WTC11 (cell line): ENCODE results near the gene ST8SIA6. TPM values are rescaled to one million over a fixed set of nuclear protein-coding genes. Genes with fewer than 3 reads are reported as not detected.

Experiments used
- ATAC-seq: fragments of 200-7000 bp; cut with Tn5 transposase; 2 replicates; pipeline ENCODE4 v1.10.0; 2021; ENCODE audit warnings: mild to moderate bottlenecking, moderate library complexity
- CTCF ChIA-PET: fragments of 300-600 bp; sonication (Branson Sonifier 250); formaldehyde crosslinking; loops from one replicate; lab custom pipeline; 2021; ENCODE audit warnings: antibody characterized with exemption; lab: Charles Lee
- POLR2A ChIA-PET: fragments of 350-600 bp; sonication (Branson Sonifier 250); formaldehyde crosslinking; loops from one replicate; lab custom pipeline; 2021; ENCODE audit warnings: antibody characterized with exemption; lab: Charles Lee
- DNase-seq: peaks from one replicate; pipeline ENCODE4 v3.0.0; 2021; ENCODE audit warnings: low spot score
- H3K27ac Mint-ChIP-seq: 2 replicates; pipeline ENCODE4 v1.8.0; 2021; ENCODE audit warnings: mixed read lengths
- H3K27me3 Mint-ChIP-seq: 2 replicates; pipeline ENCODE4 v1.8.0; 2021; ENCODE audit warnings: low read depth, mild to moderate bottlenecking, moderate library complexity, mixed read lengths
- H3K36me3 Mint-ChIP-seq: 2 replicates; pipeline ENCODE4 v1.8.0; 2021; ENCODE audit warnings: mixed read lengths
- H3K4me1 Mint-ChIP-seq: 2 replicates; pipeline ENCODE4 v1.8.0; 2022; ENCODE audit warnings: mixed read lengths
- H3K4me3 Mint-ChIP-seq: 2 replicates; pipeline ENCODE4 v1.8.0; 2021; ENCODE audit warnings: mild to moderate bottlenecking, moderate library complexity, mixed read lengths
- H3K9me3 Mint-ChIP-seq: 2 replicates; pipeline ENCODE4 v1.8.0; 2021; ENCODE audit warnings: mixed read lengths
- ARID4B ChIP-seq: sonication (generic); formaldehyde crosslinking; IDR thresholded peaks from 2 replicates; pipeline ENCODE4 v1.8.0; 2023; ENCODE audit warnings: missing genetic modification reagents, mild to moderate bottlenecking, borderline replicate concordance
- CREM ChIP-seq: sonication (generic); formaldehyde crosslinking; IDR thresholded peaks from 2 replicates; pipeline ENCODE4 v1.8.1; 2022; ENCODE audit warnings: mild to moderate bottlenecking, missing genetic modification reagents, moderate library complexity
- CTCF ChIP-seq: fragments of 200-600 bp; IDR thresholded peaks from 2 replicates; pipeline ENCODE4 v1.8.0; 2022; ENCODE audit warnings: antibody characterized with exemption
- ELF4 ChIP-seq: sonication (generic); formaldehyde crosslinking; IDR thresholded peaks from 2 replicates; pipeline ENCODE4 v1.8.1; 2022; ENCODE audit warnings: low read depth, mild to moderate bottlenecking, moderate library complexity, missing genetic modification reagents
- EMX1 ChIP-seq: fragments of 250-450 bp; sonication (Bioruptor Pico); IDR thresholded peaks from 2 replicates; pipeline ENCODE4 v1.8.0; 2021; ENCODE audit warnings: mild to moderate bottlenecking
- HMGXB4 ChIP-seq: sonication (generic); formaldehyde crosslinking; IDR thresholded peaks from 2 replicates; pipeline ENCODE4 v1.8.1; 2023; ENCODE audit warnings: mild to moderate bottlenecking, moderate library complexity, missing genetic modification reagents
- JUN ChIP-seq: sonication (generic); formaldehyde crosslinking; IDR thresholded peaks from 2 replicates; pipeline ENCODE4 v1.8.0; 2023; ENCODE audit warnings: mild to moderate bottlenecking, missing genetic modification reagents
- MYBL2 ChIP-seq: sonication (generic); formaldehyde crosslinking; IDR thresholded peaks from 2 replicates; pipeline ENCODE4 v1.8.1; 2023; ENCODE audit warnings: mild to moderate bottlenecking, moderate library complexity, missing genetic modification reagents
- NFYB ChIP-seq: sonication (generic); formaldehyde crosslinking; conservative IDR thresholded peaks from 2 replicates; pipeline ENCODE4 v1.8.0; 2022; ENCODE audit warnings: low read depth, missing genetic modification reagents
- NR1H2 ChIP-seq: sonication (generic); formaldehyde crosslinking; IDR thresholded peaks from 2 replicates; pipeline ENCODE4 v1.9.0; 2021; ENCODE audit warnings: mild to moderate bottlenecking, moderate library complexity, missing genetic modification reagents
- OVOL2 ChIP-seq: fragments of 250-450 bp; sonication (Bioruptor Pico); IDR thresholded peaks from 2 replicates; pipeline ENCODE4 v1.9.0; 2021; ENCODE audit warnings: mild to moderate bottlenecking, borderline replicate concordance
- RELA ChIP-seq: sonication (generic); formaldehyde crosslinking; IDR thresholded peaks from 2 replicates; pipeline ENCODE4 v1.8.1; 2022; ENCODE audit warnings: missing genetic modification reagents, mild to moderate bottlenecking, borderline replicate concordance
- SMAD4 ChIP-seq: sonication (generic); formaldehyde crosslinking; IDR thresholded peaks from 2 replicates; pipeline ENCODE4 v1.8.0; 2022; ENCODE audit warnings: mild to moderate bottlenecking, missing genetic modification reagents
- ZNF121 ChIP-seq: sonication (generic); formaldehyde crosslinking; IDR thresholded peaks from 2 replicates; pipeline ENCODE4 v1.8.0; 2023; ENCODE audit warnings: missing genetic modification reagents
- ZNF532 ChIP-seq: fragments of 250-450 bp; sonication (Bioruptor Pico); IDR thresholded peaks from 2 replicates; pipeline ENCODE4 v1.9.0; 2021; ENCODE audit warnings: mild to moderate bottlenecking, borderline replicate concordance
- total RNA-seq: library from RNA; stranded (reverse); gene quantifications from 3 replicates; pipeline ENCODE4 v1.2.3, GENCODE V29; 2021

Gene ST8SIA6
- total RNA-seq, 1 experiment from 2014 or later, result 3.5 TPM

GRCh38 chr10:17410907-17411306 is 43.5 kb downstream of the ST8SIA6 start (continued):
- TF ChIP-seq ZNF532 (CRISPR knock-in tag) (no peak), RELA (CRISPR knock-in tag) (no peak), SMAD4 (CRISPR knock-in tag) (no peak)

GRCh38 chr10:17409170-17409733 is 45.1 kb downstream of the ST8SIA6 start:
- Mint-ChIP-seq H3K4me1 (peaks cover 34% of the 10 kb centered on the region), H3K9me3 (no peaks in the 10 kb centered on the region), H3K4me3 (no peak overlapping the region), H3K36me3 (no peaks in the 10 kb centered on the region), H3K27ac (0 out of 2 replicates have a peak overlapping the region, but pooled peaks have one; percentile 38), H3K27me3 (no peaks in the 10 kb centered on the region)
- ChIA-PET CTCF (interaction anchor here (0.6 to 2.2 kb wide), 14 partner anchors 9 to 321 kb away, joined by 3 to 18 read pairs (median 4); no protein-coding TSS in a partner anchor), POLR2A (no interaction called here)
- ATAC-seq (peak; percentile 46), DNase-seq (no peak)
- peak; percentile 59; the same call in 1 of the 2 replicates for TF ChIP-seq ZNF121 (CRISPR knock-in tag)
- TF ChIP-seq OVOL2, result no peak
- no peak for TF ChIP-seq EMX1 (CRISPR knock-in tag)
- no peak for TF ChIP-seq HMGXB4 (CRISPR knock-in tag)
- TF ChIP-seq MYBL2 (CRISPR knock-in tag), result no peak
- TF ChIP-seq NR1H2 (CRISPR knock-in tag), result no peak
- 0 out of 2 replicates have a peak, but pooled peaks have one; percentile 20 for TF ChIP-seq CTCF
- no peak for TF ChIP-seq SMAD4 (CRISPR knock-in tag)
- no peak for TF ChIP-seq ELF4 (CRISPR knock-in tag)

GRCh38 chr10:17407047-17407446 is 47.3 kb downstream of the ST8SIA6 start:
- TF ChIP-seq NFYB (no peak), OVOL2 (no peak), JUN (CRISPR knock-in tag) (no peak), ZNF532 (CRISPR knock-in tag) (no peak), MYBL2 (CRISPR knock-in tag) (no peak), CREM (CRISPR knock-in tag) (no peak), ARID4B (no peak)
- TF ChIP-seq, all 79 proteins: peak for 0
- no peaks in the 10 kb centered on the region for H3K9me3 Mint-ChIP-seq
- POLR2A ChIA-PET, result interaction anchor here (0.7 kb wide), 2 partner anchors 266 to 1978 kb away, joined by 3 to 6 read pairs; no protein-coding TSS in a partner anchor
- H3K4me1 Mint-ChIP-seq, result peaks cover 31% of the 10 kb centered on the region
- no peaks in the 10 kb centered on the region for H3K36me3 Mint-ChIP-seq
- no peak overlapping the region for H3K4me3 Mint-ChIP-seq
- H3K27me3 Mint-ChIP-seq, result no peaks in the 10 kb centered on the region
- CTCF ChIA-PET, result interaction anchor here (1.2 to 4.8 kb wide), 2 partner anchors 24 to 31 kb away, joined by 5 to 26 read pairs; no protein-coding TSS in a partner anchor
- no peak for ATAC-seq
- peak overlapping the region; percentile 18; the same call in 1 of the 2 replicates for H3K27ac Mint-ChIP-seq
- DNase-seq, result no peak
